SU-DHL-6 (cell line): ENCODE measurements around the gene WWOX.

Source experiments
- H2AFZ ChIP-seq: fragments of 200-600 bp; sonication (generic); 2 replicates; pipeline ENCODE4 v1.6.1; 2014; ENCODE audit warnings: low read depth, mild to moderate bottlenecking, moderate library complexity, mixed read lengths, antibody characterized with exemption, low read length; ENCODE audit not compliant: severe bottlenecking
- H3F3A ChIP-seq: fragments of 200-600 bp; shearing (Covaris generic); 2 replicates; pipeline ENCODE4 v1.6.0; 2016; ENCODE audit warnings: antibody characterized with exemption, mild to moderate bottlenecking; ENCODE audit not compliant: insufficient read depth
- H3K27ac ChIP-seq: fragments of 200-600 bp; sonication (generic); 2 replicates; pipeline ENCODE4 v1.5.1; 2016; ENCODE audit warnings: low read depth, mild to moderate bottlenecking, low read length, moderate library complexity, mixed read lengths
- H3K27me3 ChIP-seq: fragments of 200-600 bp; sonication (generic), shearing (Covaris generic); 2 replicates; pipeline ENCODE4 v1.6.0; 2014; ENCODE audit warnings: mild to moderate bottlenecking, low read length
- H3K36me3 ChIP-seq: fragments of 200-600 bp; sonication (generic); 2 replicates; pipeline ENCODE4 v1.6.1; 2014; ENCODE audit warnings: mild to moderate bottlenecking, low read length, mixed read lengths
- H3K4me2 ChIP-seq: fragments of 300-600, 200-600 bp; shearing (Covaris generic), sonication (generic); 2 replicates; pipeline ENCODE4 v1.6.0; 2014; ENCODE audit warnings: low read length, low read depth, mild to moderate bottlenecking; ENCODE audit not compliant: poor library complexity, severe bottlenecking
- H3K4me3 ChIP-seq: fragments of 200-600 bp; sonication (generic); 2 replicates; pipeline ENCODE4 v1.5.1; 2014; ENCODE audit warnings: antibody characterized with exemption, low read length, mild to moderate bottlenecking, mixed read lengths; ENCODE audit not compliant: insufficient read depth, poor library complexity, severe bottlenecking
- H3K79me2 ChIP-seq: fragments of 200-600 bp; sonication (generic); 2 replicates; pipeline ENCODE4 v1.6.1; 2014; ENCODE audit warnings: mild to moderate bottlenecking, low read length, moderate library complexity; ENCODE audit not compliant: insufficient read depth
- H3K9ac ChIP-seq: fragments of 200-600 bp; sonication (generic); 2 replicates; pipeline ENCODE4 v1.7.0; 2014; ENCODE audit warnings: mild to moderate bottlenecking, low read length
- H3K9me2 ChIP-seq: fragments of 200-600 bp; sonication (generic); replicated peaks from 2 replicates; pipeline ENCODE4 v1.6.1; 2014; ENCODE audit warnings: low read length; ENCODE audit not compliant: insufficient read depth
- H3K9me3 ChIP-seq: fragments of 200-600 bp; sonication (generic); 2 replicates; pipeline ENCODE4 v1.6.1; 2014; ENCODE audit warnings: low read length, mixed read lengths; ENCODE audit not compliant: insufficient read depth
- H4K20me1 ChIP-seq: fragments of 200-600 bp; sonication (generic); 2 replicates; pipeline ENCODE4 v1.6.1; 2014; ENCODE audit warnings: low read depth, mild to moderate bottlenecking, antibody characterized with exemption, low read length, moderate library complexity, mixed read lengths
- CTCF ChIP-seq: fragments of 200-600 bp; sonication (generic); IDR thresholded peaks from one replicate; pipeline ENCODE4 v1.5.1; 2017; ENCODE audit warnings: antibody characterized with exemption, mild to moderate bottlenecking, low read length, moderate library complexity; ENCODE audit not compliant: insufficient read depth, poor library complexity, severe bottlenecking
- EZH2phosphoT487 ChIP-seq: fragments of 200-600 bp; sonication (generic), shearing (Covaris generic); conservative IDR thresholded peaks from 2 replicates; pipeline ENCODE4 v1.6.1; 2018; ENCODE audit warnings: mild to moderate bottlenecking, antibody characterized with exemption, low read length, moderate library complexity, mixed read lengths

Gene WWOX

GRCh38 chr16:78206623-78207223 lies 107.3 kb downstream of the WWOX start:
- H3K4me3 ChIP-seq = no peak overlapping the region
- no peaks in the 10 kb centered on the region for H3K9me3 ChIP-seq

GRCh38 chr16:78209951-78210661 lies 110.7 kb downstream of the WWOX start:
- H3K9me2 ChIP-seq = no peaks in the 10 kb centered on the region
- H3K36me3 ChIP-seq = no peaks in the 10 kb centered on the region
- no peak overlapping the region for H2AFZ ChIP-seq
- TF ChIP-seq EZH2phosphoT487 = no peak
- TF ChIP-seq CTCF = no peak
- no peaks in the 10 kb centered on the region for H3K9me3 ChIP-seq
- H3K4me3 ChIP-seq = no peak overlapping the region
- H3K79me2 ChIP-seq = no peaks in the 10 kb centered on the region
- no peaks in the 10 kb centered on the region for H3K27me3 ChIP-seq
- no peak overlapping the region for H3K4me2 ChIP-seq
- no peak overlapping the region for H3K9ac ChIP-seq
- H3K27ac ChIP-seq = no peak overlapping the region
- no peaks in the 10 kb centered on the region for H4K20me1 ChIP-seq
- H3F3A ChIP-seq = no peaks in the 10 kb centered on the region

More at GRCh38 chr16:78206623-78207223, 107.3 kb downstream of the WWOX start:
- H3K4me2 ChIP-seq = no peak overlapping the region
- H3K27me3 ChIP-seq = no peaks in the 10 kb centered on the region
- H3F3A ChIP-seq = no peaks in the 10 kb centered on the region
- TF ChIP-seq EZH2phosphoT487 = no peak
- TF ChIP-seq CTCF = no peak
- H3K9ac ChIP-seq = no peak overlapping the region
- no peak overlapping the region for H2AFZ ChIP-seq
- H3K79me2 ChIP-seq = no peaks in the 10 kb centered on the region
- no peaks in the 10 kb centered on the region for H4K20me1 ChIP-seq
- H3K9me2 ChIP-seq = no peaks in the 10 kb centered on the region
- no peak overlapping the region for H3K27ac ChIP-seq
- H3K36me3 ChIP-seq = no peaks in the 10 kb centered on the region

- TF ChIP-seq EZH2phosphoT487 = no peak
- TF ChIP-seq CTCF = no peak
- Histone ChIP-seq H3K4me2 (no peak overlapping the region), H3K4me3 (no peak overlapping the region), H3K9me3 (no peaks in the 10 kb centered on the region), H3K27ac (no peak overlapping the region), H3K27me3 (no peaks in the 10 kb centered on the region), H3K79me2 (no peaks in the 10 kb centered on the region), H3F3A (no peaks in the 10 kb centered on the region), H3K9ac (no peak overlapping the region), H2AFZ (no peak overlapping the region), H3K36me3 (no peaks in the 10 kb centered on the region), H4K20me1 (no peaks in the 10 kb centered on the region), H3K9me2 (no peaks in the 10 kb centered on the region)
Observed at GRCh38 chr16:78211020-78211599, 111.7 kb downstream of the WWOX start.
